ENCODE measurements around the gene RD3L. TPM values are rescaled to one million over a fixed set of nuclear protein-coding genes. Genes with fewer than 3 reads are reported as not detected.

The RD3L gene
- polyA plus RNA-seq, 1 donor (not counting 4 experiments of a cell fraction or from before 2014, with no cell fraction given): not detected

DNA sequence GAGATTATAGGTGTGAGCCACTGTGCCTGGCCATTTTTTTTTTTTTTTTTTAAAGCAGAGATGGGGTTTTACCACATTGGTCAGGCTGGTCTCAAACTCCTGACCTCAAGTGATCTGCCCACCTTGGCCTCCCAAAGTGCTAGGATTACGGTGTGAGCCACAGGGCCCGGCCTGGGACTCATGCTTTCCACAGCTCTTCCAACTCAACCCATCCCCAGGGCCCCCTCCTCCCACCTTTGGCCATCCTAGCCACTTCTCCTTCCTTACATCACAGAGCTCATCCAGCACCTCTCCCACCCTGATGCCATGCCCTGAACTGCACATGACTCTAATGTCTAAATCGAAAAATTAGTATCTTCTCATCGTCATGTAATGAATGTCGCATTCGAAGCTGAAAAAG is 26.7 kb downstream of the RD3L start:
- H3K27ac ChIP-seq (ENCODE audit: control insufficient read depth, insufficient read depth, low read length): no peak overlapping the region
- H3K79me2 ChIP-seq (ENCODE audit: control insufficient read depth, insufficient read depth, low read length): peaks cover 48% of the 10 kb centered on the region
- H3K9me3 ChIP-seq (ENCODE audit: control insufficient read depth, low read depth, low read length): no peaks in the 10 kb centered on the region
- FAIRE-seq: no peak
- H3K4me3 ChIP-seq (ENCODE audit: control insufficient read depth in 2 of 3, extremely low read depth in 1 of 3, insufficient read depth in 2 of 3, low read depth in 1 of 3, low read length in 3 of 3): no peak overlapping the region
- H3K27me3 ChIP-seq (ENCODE audit: control insufficient read depth, extremely low read depth, insufficient read depth, low read length): no peaks in the 10 kb centered on the region
- dilution Hi-C loops (cut with MboI; ENCODE audit: extremely low pct_ligation_motif_present, low sequenced_read_pairs): no loop called here
- H3K4me1 ChIP-seq (ENCODE audit: control insufficient read depth, extremely low read depth, insufficient read depth, low read length): peaks cover 2% of the 10 kb centered on the region
- TF ChIP-seq EZH2 (IDR thresholded peaks at IDR 0.05; ENCODE audit: low read length): no peak
- no peak for TF ChIP-seq CTCF (optimal IDR thresholded peaks at IDR 0.05 in 1 of 3, IDR thresholded peaks at IDR 0.05 in 1 of 3, conservative IDR thresholded peaks at IDR 0.05 in 1 of 3; ENCODE audit: extremely low read depth in 1 of 3, insufficient read depth in 2 of 3, low read length in 3 of 3)
- H4K20me1 ChIP-seq (ENCODE audit: control insufficient read depth, extremely low read depth, insufficient read depth, low read length): no peaks in the 10 kb centered on the region
- H3K36me3 ChIP-seq (ENCODE audit: control insufficient read depth in 2 of 2, extremely low read depth in 1 of 2, insufficient read depth in 2 of 2, low read length in 2 of 2): peaks cover 9 to 23% of the 10 kb centered on the region in 2 experiments
- DNase-seq (ENCODE audit: low read depth, low spot score): no peak
- H3K9me1 ChIP-seq (ENCODE audit: control insufficient read depth, extremely low read depth, insufficient read depth, low read length): no peaks in the 10 kb centered on the region
- no peak overlapping the region for H2AFZ ChIP-seq (ENCODE audit: control insufficient read depth, low read length)
- no peak overlapping the region for H3K4me2 ChIP-seq (ENCODE audit: control insufficient read depth, extremely low read depth, insufficient read depth, low read depth, low read length)
- no peak overlapping the region for H3K9ac ChIP-seq (ENCODE audit: control insufficient read depth, extremely low read depth, insufficient read depth, low read length)

- dilution Hi-C loops (cut with MboI; ENCODE audit: extremely low pct_ligation_motif_present, low sequenced_read_pairs): no loop called here
- H3K9ac ChIP-seq (ENCODE audit: control insufficient read depth, extremely low read depth, insufficient read depth, low read length): no peak overlapping the region
- H3K36me3 ChIP-seq (ENCODE audit: control insufficient read depth in 2 of 2, extremely low read depth in 1 of 2, insufficient read depth in 2 of 2, low read length in 2 of 2): peaks cover 4 to 14% of the 10 kb centered on the region in 2 experiments
- no peak for TF ChIP-seq EZH2 (IDR thresholded peaks at IDR 0.05; ENCODE audit: low read length)
- no peak for TF ChIP-seq CTCF (optimal IDR thresholded peaks at IDR 0.05 in 1 of 3, IDR thresholded peaks at IDR 0.05 in 1 of 3, conservative IDR thresholded peaks at IDR 0.05 in 1 of 3; ENCODE audit: extremely low read depth in 1 of 3, insufficient read depth in 2 of 3, low read length in 3 of 3)
- H3K4me1 ChIP-seq (ENCODE audit: control insufficient read depth, extremely low read depth, insufficient read depth, low read length): peaks cover 6% of the 10 kb centered on the region
- H2AFZ ChIP-seq (ENCODE audit: control insufficient read depth, low read length): no peak overlapping the region
- H3K9me1 ChIP-seq (ENCODE audit: control insufficient read depth, extremely low read depth, insufficient read depth, low read length): no peaks in the 10 kb centered on the region
- no peaks in the 10 kb centered on the region for H4K20me1 ChIP-seq (ENCODE audit: control insufficient read depth, extremely low read depth, insufficient read depth, low read length)
- no peak overlapping the region for H3K4me2 ChIP-seq (ENCODE audit: control insufficient read depth, extremely low read depth, insufficient read depth, low read depth, low read length)
- H3K27me3 ChIP-seq (ENCODE audit: control insufficient read depth, extremely low read depth, insufficient read depth, low read length): no peaks in the 10 kb centered on the region
- no peak overlapping the region for H3K27ac ChIP-seq (ENCODE audit: control insufficient read depth, insufficient read depth, low read length)
- H3K9me3 ChIP-seq (ENCODE audit: control insufficient read depth, low read depth, low read length): no peaks in the 10 kb centered on the region
- H3K79me2 ChIP-seq (ENCODE audit: control insufficient read depth, insufficient read depth, low read length): peaks cover 5% of the 10 kb centered on the region
- FAIRE-seq: no peak
- H3K4me3 ChIP-seq (ENCODE audit: control insufficient read depth in 2 of 3, extremely low read depth in 1 of 3, insufficient read depth in 2 of 3, low read depth in 1 of 3, low read length in 3 of 3): no peak overlapping the region
- DNase-seq (ENCODE audit: low read depth, low spot score): no peak
Observed at GRCh38 chr14:103910984-103911383, 31.3 kb downstream of the RD3L start.

Measured in keratinocyte (primary cell).